H9 (cell line): Measurements from ENCODE around the gene SPATA31E1. TPM values are rescaled to one million over a fixed set of nuclear protein-coding genes. Genes with fewer than 3 reads are reported as not detected.

ENCODE experiments used
- DNase-seq: peaks from one replicate; pipeline ENCODE4 v3.0.0-alpha.2; 2017
- H2AFZ ChIP-seq: one replicate; pipeline ENCODE4 v1.6.1; 2013; ENCODE audit warnings: mild to moderate bottlenecking, low read length, control low read depth, moderate library complexity
- H2AK5ac ChIP-seq: 2 replicates; pipeline ENCODE4 v1.6.1; 2013; ENCODE audit warnings: low read length, control low read depth, mixed read lengths; ENCODE audit not compliant: insufficient read length
- H2BK120ac ChIP-seq: one replicate; pipeline ENCODE4 v1.6.1; 2013; ENCODE audit warnings: low read depth, mild to moderate bottlenecking, low read length, control low read depth, inconsistent platforms; ENCODE audit not compliant: poor library complexity, severe bottlenecking
- H2BK12ac ChIP-seq: 2 replicates; pipeline ENCODE4 v1.6.1; 2013; ENCODE audit warnings: low read length, control low read depth, mixed read lengths, low read depth; ENCODE audit not compliant: insufficient read length
- H2BK15ac ChIP-seq: 2 replicates; pipeline ENCODE4 v1.6.1; 2013; ENCODE audit warnings: low read depth, low read length, control low read depth
- H2BK20ac ChIP-seq: one replicate; pipeline ENCODE4 v1.6.1; 2013; ENCODE audit warnings: low read depth, mild to moderate bottlenecking, low read length, control low read depth, inconsistent platforms; ENCODE audit not compliant: poor library complexity, severe bottlenecking
- H2BK5ac ChIP-seq: 2 replicates; pipeline ENCODE4 v1.6.1; 2013; ENCODE audit warnings: low read length, control low read depth, mixed read lengths; ENCODE audit not compliant: insufficient read length
- H3K14ac ChIP-seq: 2 replicates; pipeline ENCODE4 v1.6.1; 2013; ENCODE audit warnings: low read length, control low read depth; ENCODE audit not compliant: insufficient read depth
- H3K18ac ChIP-seq: 2 replicates; pipeline ENCODE4 v1.6.1; 2013; ENCODE audit warnings: low read depth, mild to moderate bottlenecking, mixed read lengths, low read length, control low read depth; ENCODE audit not compliant: insufficient read length
- H3K23ac ChIP-seq: 2 replicates; pipeline ENCODE4 v1.6.1; 2013; ENCODE audit warnings: low read length, control low read depth, mixed read lengths, low read depth; ENCODE audit not compliant: insufficient read length
- H3K23me2 ChIP-seq: 2 replicates; pipeline ENCODE4 v1.6.1; 2013; ENCODE audit warnings: low read depth, mild to moderate bottlenecking, mixed read lengths, low read length, control low read depth; ENCODE audit not compliant: insufficient read length, poor library complexity, severe bottlenecking
- H3K27ac ChIP-seq: 2 replicates; pipeline ENCODE4 v1.5.1; 2013; ENCODE audit warnings: low read length, control low read depth, mixed read lengths, low read depth; ENCODE audit not compliant: insufficient read length
- H3K27me3 ChIP-seq: 2 replicates; pipeline ENCODE4 v1.6.1; 2013; ENCODE audit warnings: low read length, control low read depth, inconsistent platforms; ENCODE audit not compliant: insufficient read depth
- H3K4ac ChIP-seq: 2 replicates; pipeline ENCODE4 v1.6.1; 2013; ENCODE audit warnings: low read depth, mild to moderate bottlenecking, control low read depth, inconsistent platforms, low read length, moderate library complexity
- H3K4me1 ChIP-seq: 2 replicates; pipeline ENCODE4 v1.6.1; 2013; ENCODE audit warnings: low read length, control low read depth, inconsistent platforms; ENCODE audit not compliant: insufficient read depth
- H3K4me2 ChIP-seq: 2 replicates; pipeline ENCODE4 v1.6.1; 2013; ENCODE audit warnings: low read length, control low read depth, mixed read lengths; ENCODE audit not compliant: insufficient read length, insufficient read depth
- H3K56ac ChIP-seq: 2 replicates; pipeline ENCODE4 v1.6.1; 2013; ENCODE audit warnings: low read depth, mild to moderate bottlenecking, mixed read lengths, low read length, control low read depth; ENCODE audit not compliant: insufficient read length
- H3K79me1 ChIP-seq: 2 replicates; pipeline ENCODE4 v1.6.1; 2013; ENCODE audit warnings: low read depth, mild to moderate bottlenecking, moderate library complexity, low read length, control low read depth, inconsistent platforms; ENCODE audit not compliant: insufficient read depth, poor library complexity, severe bottlenecking
- H3K79me2 ChIP-seq: 2 replicates; pipeline ENCODE4 v1.6.1; 2013; ENCODE audit warnings: low read length, control low read depth, inconsistent platforms; ENCODE audit not compliant: insufficient read depth
- H3K9ac ChIP-seq: 2 replicates; pipeline ENCODE4 v1.6.1; 2013; ENCODE audit warnings: low read length, control low read depth, mixed read lengths; ENCODE audit not compliant: insufficient read length; ENCODE audit errors: extremely low read depth
- H3K9me3 ChIP-seq: one replicate; pipeline ENCODE4 v1.6.1; 2013; ENCODE audit warnings: low read depth, low read length, inconsistent platforms; ENCODE audit not compliant: control insufficient read depth
- H3T11ph ChIP-seq: one replicate; pipeline ENCODE4 v1.6.1; 2013; ENCODE audit warnings: mild to moderate bottlenecking, low read length, control low read depth, inconsistent platforms
- H4K20me1 ChIP-seq: one replicate; pipeline ENCODE4 v1.6.1; 2013; ENCODE audit not compliant: control insufficient read depth, insufficient read length, insufficient read depth
- H4K5ac ChIP-seq: 2 replicates; pipeline ENCODE4 v1.6.1; 2013; ENCODE audit warnings: low read depth, mild to moderate bottlenecking, mixed read lengths, low read length, control low read depth; ENCODE audit not compliant: insufficient read length
- H4K8ac ChIP-seq: replicated peaks from 2 replicates; pipeline ENCODE4 v1.6.1; 2013; ENCODE audit warnings: low read length, control low read depth, mixed read lengths, low read depth; ENCODE audit not compliant: insufficient read length
- H4K91ac ChIP-seq: 2 replicates; pipeline ENCODE4 v1.6.1; 2013; ENCODE audit warnings: low read depth, mild to moderate bottlenecking, moderate library complexity, mixed read lengths, low read length, control low read depth; ENCODE audit not compliant: insufficient read length
- H3K27ac Mint-ChIP-seq, 3 experiments: 2 replicates in 2 of 3; 3 replicates in 1 of 3; pipeline ENCODE4 v1.8.0; 2020 to 2021; ENCODE audit warnings: mixed read lengths in 3 of 3, mild to moderate bottlenecking in 1 of 3, moderate library complexity in 1 of 3
- H3K27me3 Mint-ChIP-seq: 2 replicates; pipeline ENCODE4 v1.8.0; 2021; ENCODE audit warnings: low read depth, mild to moderate bottlenecking, moderate library complexity, mixed read lengths
- H3K36me3 Mint-ChIP-seq, 3 experiments: 2 replicates in 2 of 3; 3 replicates in 1 of 3; pipeline ENCODE4 v1.8.0; 2020 to 2021; ENCODE audit warnings: low read depth in 3 of 3, mixed read lengths in 3 of 3; ENCODE audit not compliant: insufficient read depth in 1 of 3
- H3K4me1 Mint-ChIP-seq, 2 experiments: 2 replicates each; pipeline ENCODE4 v1.8.0; 2020; ENCODE audit warnings: mixed read lengths in 2 of 2
- H3K4me3 Mint-ChIP-seq, 2 experiments: 2 replicates in 1 of 2; 3 replicates in 1 of 2; pipeline ENCODE4 v1.8.0; 2020 to 2021; ENCODE audit warnings: mild to moderate bottlenecking in 2 of 2, mixed read lengths in 2 of 2, moderate library complexity in 1 of 2
- H3K9me3 Mint-ChIP-seq, 2 experiments: 2 replicates in 1 of 2; 3 replicates in 1 of 2; pipeline ENCODE4 v1.8.0; 2020; ENCODE audit warnings: mild to moderate bottlenecking in 2 of 2, mixed read lengths in 2 of 2, moderate library complexity in 1 of 2
- WGBS: extraction: QIAGEN DNeasy Blood & Tissue Kit; methylation state at CpG from one replicate; pipeline ENCODE4 v1.1.7; 2013; ENCODE audit warnings: missing lambda C conversion rate, low lambda C conversion rate, mixed read lengths; ENCODE audit not compliant: insufficient read length; ENCODE audit errors: extremely low coverage; 5-methylcytosine and 5-hydroxymethylcytosine counted together
- total RNA-seq: library from RNA; stranded (reverse); gene quantifications from 2 replicates; pipeline ENCODE4 v1.2.1, GENCODE V29; 2021
- TF ChIP-seq, protein P1 (sequence below): fragments of 200-600 bp; sonication (generic); conservative IDR thresholded peaks from 3 replicates; pipeline ENCODE4 v1.8.0; 2021; ENCODE audit warnings: antibody characterized with exemption, mild to moderate bottlenecking

The SPATA31E1 gene
- total RNA-seq, 1 experiment from 2014 or later, result 0.09 TPM

DNA sequence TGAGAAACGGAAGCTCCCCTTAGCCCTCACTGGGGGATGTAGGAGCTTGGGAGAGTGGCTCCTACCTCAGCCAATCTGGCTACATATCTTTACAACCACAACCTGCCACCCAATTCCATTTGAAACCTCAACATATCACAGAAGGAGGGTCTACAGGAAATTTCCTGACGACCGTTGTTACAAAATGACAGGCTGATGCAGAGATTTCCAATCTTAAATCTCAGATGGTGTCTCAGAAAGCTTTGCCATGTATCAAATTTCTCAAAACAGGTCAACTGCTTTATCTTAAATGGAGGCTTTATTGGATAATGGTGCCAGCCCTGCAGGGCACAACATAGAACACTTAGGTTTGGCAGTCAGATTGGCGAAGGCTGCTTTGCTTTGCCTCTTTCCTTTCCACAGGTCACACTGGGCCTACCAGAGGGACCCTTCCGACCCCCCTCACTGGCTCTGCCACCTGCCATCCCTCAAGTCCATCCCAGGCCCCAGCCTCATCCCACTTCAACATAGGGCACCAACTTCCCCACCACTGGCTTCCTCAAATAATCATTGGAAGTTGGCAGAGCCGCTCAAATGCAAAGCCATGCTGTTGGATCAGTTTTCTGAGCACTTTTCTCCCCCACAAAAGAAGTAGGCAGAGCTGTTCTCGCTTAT, 11.1 kb upstream of the SPATA31E1 start:
- H3K27ac ChIP-seq, result no peak overlapping the region
- peaks cover 4% of the 10 kb centered on the region for H3K27me3 Mint-ChIP-seq
- H3K23ac ChIP-seq, result no peak overlapping the region
- H2BK5ac ChIP-seq, result no peak overlapping the region
- H3T11ph ChIP-seq, result no peak overlapping the region
- H4K20me1 ChIP-seq, result no peaks in the 10 kb centered on the region
- H3K27me3 ChIP-seq, result no peaks in the 10 kb centered on the region
- H3K79me1 ChIP-seq, result no peaks in the 10 kb centered on the region
- H3K23me2 ChIP-seq, result no peaks in the 10 kb centered on the region
- no peak for DNase-seq
- peaks cover 4% of the 10 kb centered on the region; the same call in 1 of the 2 replicates for H3K4me1 ChIP-seq
- H3K14ac ChIP-seq, result no peak overlapping the region
- no peak overlapping the region for H2BK12ac ChIP-seq
- no peaks in the 10 kb centered on the region for H3K9me3 ChIP-seq
- no CpG with 5 or more reads among the region's 7 CpGs for WGBS
- peaks cover under 1 to 1% (median under 1%) of the 10 kb centered on the region in 3 experiments; a peak in 3 of 7 replicates for H3K36me3 Mint-ChIP-seq
- H4K8ac ChIP-seq, result no peak overlapping the region
- H3K18ac ChIP-seq, result no peak overlapping the region
- no peak overlapping the region for H2AFZ ChIP-seq
- H4K91ac ChIP-seq, result no peak overlapping the region
- no peak overlapping the region for H2BK15ac ChIP-seq
- no peak overlapping the region for H3K4ac ChIP-seq
- no peak overlapping the region for H4K5ac ChIP-seq
- no peak overlapping the region; a peak in 1 of 5 replicates for H3K4me3 Mint-ChIP-seq
- H2BK120ac ChIP-seq, result no peak overlapping the region
- TF ChIP-seq, protein P1, sequence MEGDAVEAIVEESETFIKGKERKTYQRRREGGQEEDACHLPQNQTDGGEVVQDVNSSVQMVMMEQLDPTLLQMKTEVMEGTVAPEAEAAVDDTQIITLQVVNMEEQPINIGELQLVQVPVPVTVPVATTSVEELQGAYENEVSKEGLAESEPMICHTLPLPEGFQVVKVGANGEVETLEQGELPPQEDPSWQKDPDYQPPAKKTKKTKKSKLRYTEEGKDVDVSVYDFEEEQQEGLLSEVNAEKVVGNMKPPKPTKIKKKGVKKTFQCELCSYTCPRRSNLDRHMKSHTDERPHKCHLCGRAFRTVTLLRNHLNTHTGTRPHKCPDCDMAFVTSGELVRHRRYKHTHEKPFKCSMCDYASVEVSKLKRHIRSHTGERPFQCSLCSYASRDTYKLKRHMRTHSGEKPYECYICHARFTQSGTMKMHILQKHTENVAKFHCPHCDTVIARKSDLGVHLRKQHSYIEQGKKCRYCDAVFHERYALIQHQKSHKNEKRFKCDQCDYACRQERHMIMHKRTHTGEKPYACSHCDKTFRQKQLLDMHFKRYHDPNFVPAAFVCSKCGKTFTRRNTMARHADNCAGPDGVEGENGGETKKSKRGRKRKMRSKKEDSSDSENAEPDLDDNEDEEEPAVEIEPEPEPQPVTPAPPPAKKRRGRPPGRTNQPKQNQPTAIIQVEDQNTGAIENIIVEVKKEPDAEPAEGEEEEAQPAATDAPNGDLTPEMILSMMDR, result no peak
- H2AK5ac ChIP-seq, result no peak overlapping the region
- peaks cover 17 to 19% of the 10 kb centered on the region in 2 experiments for H3K4me1 Mint-ChIP-seq
- H3K79me2 ChIP-seq, result no peaks in the 10 kb centered on the region
- no peak overlapping the region for H3K9ac ChIP-seq
- no peak overlapping the region; a peak in 1 of 7 replicates for H3K27ac Mint-ChIP-seq
- H2BK20ac ChIP-seq, result no peak overlapping the region
- H3K9me3 Mint-ChIP-seq, result 0 out of 5 replicates have a peak, but pooled peaks cover 0 to under 1% of the 10 kb centered on the region in 2 experiments
- H3K56ac ChIP-seq, result no peak overlapping the region
- H3K4me2 ChIP-seq, result no peak overlapping the region
